ACC112 (cell line): Measurements from ENCODE around the gene TASP1.

Experiments
- H2AFZ ChIP-seq: fragments of 200-600 bp; sonication (generic); one replicate; pipeline ENCODE4 v1.6.0; 2017; ENCODE audit warnings: antibody characterized with exemption, low read length; ENCODE audit not compliant: unreplicated experiment
- H3K27ac ChIP-seq: fragments of 200-600 bp; sonication (generic); 2 replicates; pipeline ENCODE4 v1.5.1; 2014; ENCODE audit warnings: low read depth, mild to moderate bottlenecking, antibody characterized with exemption, low read length, moderate library complexity
- H3K27me3 ChIP-seq: fragments of 200-600 bp; sonication (generic); 2 replicates; pipeline ENCODE4 v1.6.1; 2014; ENCODE audit warnings: mild to moderate bottlenecking, antibody characterized with exemption, low read length, moderate library complexity, mixed read lengths; ENCODE audit not compliant: insufficient read depth
- H3K36me3 ChIP-seq: fragments of 200-600 bp; sonication (generic); 2 replicates; pipeline ENCODE4 v1.6.1; 2016; ENCODE audit warnings: mild to moderate bottlenecking, antibody characterized with exemption, low read length, moderate library complexity, mixed read lengths; ENCODE audit not compliant: insufficient read depth
- H3K4me1 ChIP-seq: fragments of 200-600 bp; sonication (generic); one replicate; pipeline ENCODE4 v1.6.1; 2016; ENCODE audit warnings: low read length, mixed read lengths; ENCODE audit not compliant: insufficient read depth, unreplicated experiment, control insufficient read depth
- H3K4me3 ChIP-seq: fragments of 200-600 bp; sonication (generic); 2 replicates; pipeline ENCODE4 v1.5.1; 2014; ENCODE audit warnings: mild to moderate bottlenecking, low read depth, low read length
- H3K79me2 ChIP-seq: fragments of 200-600 bp; sonication (generic); one replicate; pipeline ENCODE4 v1.6.0; 2016; ENCODE audit warnings: low read length; ENCODE audit not compliant: control insufficient read depth, unreplicated experiment, insufficient read depth

The TASP1 gene

DNA sequence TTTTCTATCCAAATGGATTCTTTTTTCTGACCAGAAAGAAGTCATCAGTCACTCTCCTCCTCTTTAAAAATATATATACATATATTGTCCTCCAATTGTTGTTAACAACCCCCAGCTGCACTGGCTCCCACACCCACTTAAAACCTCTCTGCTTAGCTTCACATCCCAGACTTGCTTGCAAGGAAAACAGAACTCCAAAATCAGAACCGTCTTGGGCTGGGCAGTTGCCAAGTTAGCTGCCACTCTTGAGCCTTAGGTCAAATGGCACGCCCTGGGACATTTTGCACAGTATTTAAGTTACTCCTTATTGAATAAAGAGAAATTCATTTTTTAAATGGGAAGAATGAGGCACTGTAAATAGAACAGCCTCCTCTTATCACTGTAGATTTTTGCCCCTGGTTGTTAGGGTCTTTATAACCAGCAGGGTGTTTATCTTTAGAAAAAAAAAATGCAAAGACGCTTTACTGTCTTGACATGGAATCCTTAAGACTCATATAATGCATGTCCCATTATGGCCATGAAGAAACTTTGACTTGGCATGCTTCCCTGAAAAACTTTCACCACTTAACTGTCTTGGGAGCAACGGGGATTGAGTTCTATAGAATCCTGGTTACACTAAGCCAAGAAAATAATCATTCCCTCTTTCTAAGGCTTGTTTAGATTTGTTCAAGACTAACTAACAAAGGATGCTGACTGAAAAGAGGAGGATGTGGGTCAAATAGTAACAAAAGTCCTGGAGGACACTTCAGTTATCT lies 213.2 kb downstream of the TASP1 start:
- H3K36me3 ChIP-seq, result no peaks in the 10 kb centered on the region
- H3K27me3 ChIP-seq, result no peaks in the 10 kb centered on the region
- H3K79me2 ChIP-seq, result no peaks in the 10 kb centered on the region
- H2AFZ ChIP-seq, result no peak overlapping the region
- H3K4me1 ChIP-seq, result no peaks in the 10 kb centered on the region
- H3K27ac ChIP-seq, result no peak overlapping the region
- H3K4me3 ChIP-seq, result no peak overlapping the region

DNA sequence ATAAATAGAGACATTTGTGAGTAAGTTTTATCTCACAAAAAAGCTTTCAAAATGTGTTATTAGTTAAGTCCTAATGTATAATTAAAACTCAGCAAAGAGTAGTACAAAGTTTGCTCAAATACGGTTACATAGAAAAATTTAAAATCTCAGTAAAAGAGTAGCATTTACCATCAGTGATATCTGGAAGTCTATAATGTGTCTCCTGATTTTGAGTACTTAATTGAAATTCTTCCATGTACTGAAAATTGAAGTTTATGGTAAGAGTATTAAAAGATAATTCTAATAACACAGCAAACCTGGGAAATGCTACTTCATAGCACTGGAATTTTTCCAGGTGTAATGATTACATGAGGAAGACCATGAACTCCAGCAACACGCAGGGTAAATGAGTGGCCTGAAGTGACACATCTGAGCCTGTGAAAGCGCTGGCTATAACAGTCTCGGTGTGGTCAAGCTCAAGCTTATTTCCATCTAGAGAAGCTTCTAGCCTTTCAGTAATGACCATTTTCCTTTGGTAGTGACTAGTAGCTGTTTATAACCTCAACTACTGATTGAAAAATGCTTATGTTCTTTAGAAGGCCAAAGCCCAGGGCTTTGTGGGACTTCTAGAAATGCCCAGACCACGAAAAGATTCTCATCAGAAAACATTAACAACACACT lies 214.4 kb downstream of the TASP1 start:
- Histone ChIP-seq H3K4me1 (no peaks in the 10 kb centered on the region), H3K4me3 (no peak overlapping the region), H3K27me3 (no peaks in the 10 kb centered on the region), H2AFZ (no peak overlapping the region), H3K27ac (no peak overlapping the region), H3K79me2 (no peaks in the 10 kb centered on the region), H3K36me3 (no peaks in the 10 kb centered on the region)

DNA sequence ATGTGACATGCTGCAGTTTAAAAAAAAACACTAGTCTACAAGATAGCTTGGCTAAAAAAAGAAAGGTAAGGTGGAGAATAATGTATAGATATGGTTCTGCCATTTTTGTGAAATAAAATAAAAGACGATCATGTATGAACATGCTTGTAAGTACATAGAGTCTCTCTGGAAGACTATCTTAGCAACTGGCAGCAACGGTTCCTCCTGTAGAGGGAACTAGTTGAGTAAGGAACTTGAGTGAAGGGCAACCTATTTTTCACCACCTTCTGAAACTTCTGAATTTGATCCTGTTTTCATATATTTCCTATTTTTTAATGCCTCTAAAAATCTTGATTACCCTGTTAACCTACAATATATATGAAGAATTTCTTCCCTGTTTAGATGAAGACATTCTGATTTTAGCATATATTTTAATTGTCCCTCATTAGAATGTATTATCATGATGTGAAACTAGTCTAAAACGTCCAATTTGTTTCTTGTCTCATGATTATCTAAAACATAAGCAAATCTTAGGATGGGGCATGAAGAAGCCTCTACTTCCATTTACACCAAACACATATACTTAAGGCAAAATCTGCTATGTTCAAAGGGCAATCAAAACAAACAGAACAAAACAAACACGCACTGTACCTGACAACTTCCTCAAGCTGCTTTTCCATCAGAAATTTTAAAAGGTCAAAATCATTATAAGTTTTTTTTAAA lies 215.1 kb downstream of the TASP1 start:
- Histone ChIP-seq H3K4me3 (no peak overlapping the region), H3K79me2 (no peaks in the 10 kb centered on the region), H2AFZ (no peak overlapping the region), H3K27ac (no peak overlapping the region), H3K27me3 (no peaks in the 10 kb centered on the region), H3K36me3 (no peaks in the 10 kb centered on the region), H3K4me1 (peaks cover 2% of the 10 kb centered on the region)

DNA sequence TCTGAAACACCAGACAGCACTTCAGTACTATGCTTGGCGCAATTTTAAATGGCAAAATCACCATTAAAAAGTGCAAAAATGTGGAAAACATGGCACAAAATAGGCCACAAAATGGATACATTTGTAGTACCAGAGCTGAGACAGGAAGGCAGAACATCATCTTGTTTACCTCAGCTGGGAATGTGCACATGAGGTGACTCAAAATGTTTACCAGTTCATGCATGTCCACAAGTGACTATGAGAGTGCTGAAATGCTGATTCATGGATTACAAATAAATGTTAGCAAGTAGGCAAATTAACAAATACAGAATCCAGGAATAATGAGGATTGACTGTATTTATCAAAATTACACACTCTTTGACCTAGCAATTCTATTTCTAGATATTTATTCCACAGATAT lies 216.1 kb downstream of the TASP1 start:
- H3K4me1 ChIP-seq, result peaks cover 4% of the 10 kb centered on the region
- no peaks in the 10 kb centered on the region for H3K36me3 ChIP-seq
- no peak overlapping the region for H2AFZ ChIP-seq
- no peak overlapping the region for H3K27ac ChIP-seq
- H3K27me3 ChIP-seq, result no peaks in the 10 kb centered on the region
- no peak overlapping the region for H3K4me3 ChIP-seq
- H3K79me2 ChIP-seq, result no peaks in the 10 kb centered on the region

DNA sequence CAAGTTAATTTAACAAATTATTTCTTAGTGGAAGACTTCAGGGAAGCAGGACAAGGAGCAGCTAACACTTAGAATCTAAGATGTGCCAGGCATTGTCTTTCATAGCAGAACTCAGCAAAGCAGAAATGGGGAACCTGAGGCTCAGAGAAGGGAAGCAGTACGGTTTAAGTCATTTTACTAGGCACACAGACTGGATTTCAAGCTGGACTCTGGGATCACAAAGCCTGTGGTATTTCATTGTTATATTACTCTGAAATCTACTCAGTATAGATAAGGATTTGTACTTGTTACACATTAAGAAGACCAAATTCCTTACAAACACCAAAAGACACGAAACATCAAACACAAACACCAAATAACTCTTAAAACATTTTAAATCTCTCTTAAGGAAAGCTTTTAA lies 218.1 kb downstream of the TASP1 start:
- no peaks in the 10 kb centered on the region for H3K36me3 ChIP-seq
- no peak overlapping the region for H2AFZ ChIP-seq
- no peak overlapping the region for H3K27ac ChIP-seq
- H3K4me1 ChIP-seq, result peaks cover 4% of the 10 kb centered on the region
- no peak overlapping the region for H3K4me3 ChIP-seq
- H3K79me2 ChIP-seq, result no peaks in the 10 kb centered on the region
- H3K27me3 ChIP-seq, result no peaks in the 10 kb centered on the region

DNA sequence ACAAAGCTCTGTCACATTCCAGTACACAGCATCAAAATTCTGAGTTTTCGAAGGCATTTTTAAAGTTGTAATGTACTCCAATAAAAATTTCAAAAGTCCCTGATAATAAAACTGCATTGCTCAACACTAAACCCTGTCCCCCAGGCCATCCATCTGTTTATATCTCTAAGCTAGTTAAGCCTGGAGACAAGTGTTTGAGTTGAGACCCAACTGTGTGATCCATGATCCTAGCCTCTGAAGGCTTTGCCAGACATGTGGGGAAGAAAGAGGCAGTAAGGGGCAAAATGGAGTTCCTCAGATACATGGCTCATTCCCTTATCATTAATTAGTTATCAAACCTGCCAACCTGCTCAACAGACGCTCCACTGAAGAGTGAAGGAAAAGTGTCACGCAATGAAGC lies 219.3 kb downstream of the TASP1 start:
- Histone ChIP-seq H3K4me3 (no peak overlapping the region), H3K27ac (no peak overlapping the region), H3K79me2 (no peaks in the 10 kb centered on the region), H3K36me3 (no peaks in the 10 kb centered on the region), H2AFZ (no peak overlapping the region), H3K27me3 (no peaks in the 10 kb centered on the region), H3K4me1 (peaks cover 4% of the 10 kb centered on the region)

DNA sequence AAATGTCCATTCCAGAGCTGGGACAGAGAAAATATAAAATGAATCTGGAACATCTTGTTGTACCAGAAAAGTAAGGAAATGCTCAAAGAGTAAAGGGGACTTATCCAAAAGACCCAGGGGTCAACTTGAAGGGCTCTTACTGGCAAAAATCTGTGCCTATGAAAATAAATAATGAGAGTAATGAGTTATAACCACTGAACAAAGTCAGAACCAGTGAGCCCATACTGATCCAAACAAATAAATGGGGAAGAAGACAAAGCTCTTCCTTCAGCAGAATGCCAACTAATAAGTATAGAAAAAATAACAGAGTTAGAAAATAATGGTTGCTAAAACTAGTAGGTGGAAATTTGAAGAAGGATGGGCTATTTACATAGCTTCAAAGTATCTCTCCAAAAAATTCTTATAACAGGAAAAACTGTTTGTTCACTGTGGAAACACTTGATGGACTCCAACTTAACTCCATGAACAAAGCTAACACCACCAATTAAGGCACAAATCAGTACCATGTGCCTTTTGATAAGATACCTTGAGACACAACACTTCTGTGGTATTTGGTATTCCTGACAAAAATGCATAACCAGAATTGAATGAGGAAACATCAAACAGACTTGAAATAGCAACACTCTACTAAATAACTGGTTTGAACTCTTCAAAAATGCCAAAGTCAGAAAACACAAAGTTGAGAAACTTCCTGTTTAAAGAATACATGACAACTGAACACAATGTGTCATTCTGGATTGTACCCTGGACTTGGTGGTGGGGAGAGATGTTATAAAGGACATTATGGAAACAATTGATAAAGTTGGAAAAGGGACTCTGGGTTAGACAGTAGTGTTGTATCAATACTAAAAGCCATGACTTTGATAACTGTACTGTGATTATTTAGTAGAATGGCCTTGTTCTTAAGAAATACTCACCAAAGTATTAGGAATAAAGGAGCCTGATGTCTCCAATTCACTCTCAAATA lies 220.2 kb downstream of the TASP1 start:
- H3K4me3 ChIP-seq, result no peak overlapping the region
- no peak overlapping the region for H3K27ac ChIP-seq
- no peak overlapping the region for H2AFZ ChIP-seq
- H3K36me3 ChIP-seq, result no peaks in the 10 kb centered on the region
- H3K79me2 ChIP-seq, result no peaks in the 10 kb centered on the region
- H3K4me1 ChIP-seq, result peaks cover 4% of the 10 kb centered on the region
- no peaks in the 10 kb centered on the region for H3K27me3 ChIP-seq

DNA sequence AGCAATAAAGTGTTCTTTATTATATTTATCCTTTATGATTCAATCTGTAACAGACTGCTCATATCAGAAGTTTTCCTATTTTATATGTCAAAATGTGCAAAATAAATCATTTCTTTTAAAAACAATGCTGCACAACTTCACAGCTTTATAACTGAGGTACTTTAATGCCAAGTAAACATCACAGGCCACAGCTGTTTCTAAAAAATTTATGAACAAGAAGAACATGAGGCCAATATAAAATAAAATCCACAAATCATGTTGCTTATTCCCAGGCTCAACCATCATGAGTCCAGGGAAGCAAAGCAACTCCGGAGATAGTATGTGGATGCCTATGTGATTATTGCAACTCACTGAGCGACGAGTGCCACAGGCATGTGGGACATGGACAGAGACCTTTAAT lies 222.2 kb downstream of the TASP1 start:
- no peak overlapping the region for H3K4me3 ChIP-seq
- no peaks in the 10 kb centered on the region for H3K79me2 ChIP-seq
- H3K27ac ChIP-seq, result no peak overlapping the region
- no peak overlapping the region for H2AFZ ChIP-seq
- no peaks in the 10 kb centered on the region for H3K36me3 ChIP-seq
- H3K27me3 ChIP-seq, result no peaks in the 10 kb centered on the region
- peaks cover 4% of the 10 kb centered on the region for H3K4me1 ChIP-seq

DNA sequence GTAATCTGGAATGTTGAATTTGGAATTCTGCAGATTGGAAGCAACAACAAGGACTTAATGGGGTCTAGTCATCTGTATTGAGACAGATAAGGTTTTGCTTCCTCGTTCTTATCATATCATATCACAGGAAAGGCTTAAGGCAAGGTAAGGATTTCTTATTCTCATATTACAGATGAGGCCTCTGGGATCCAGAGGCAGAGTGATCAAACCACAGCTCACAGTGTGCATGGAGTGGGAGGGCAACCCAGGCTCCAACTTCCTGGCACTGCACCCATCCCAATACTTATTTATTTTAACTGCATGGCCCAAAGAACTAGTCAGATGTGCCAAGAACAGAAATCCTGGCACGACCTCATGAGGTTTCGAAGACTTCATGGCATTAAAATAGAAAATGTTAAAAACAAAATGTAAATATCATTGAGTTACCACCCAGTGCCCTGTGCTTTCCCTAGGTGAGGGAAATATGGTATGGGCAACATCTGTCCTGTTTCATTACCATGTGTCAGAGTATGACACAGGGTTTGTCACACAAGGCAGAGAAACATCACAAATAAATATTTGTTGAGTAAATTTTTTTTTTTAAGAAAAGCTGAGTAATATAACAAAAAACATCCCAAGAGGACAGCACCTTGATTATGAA lies 225.8 kb downstream of the TASP1 start:
- Histone ChIP-seq H3K27me3 (no peaks in the 10 kb centered on the region), H3K79me2 (no peaks in the 10 kb centered on the region), H3K36me3 (no peaks in the 10 kb centered on the region), H3K27ac (no peak overlapping the region), H3K4me1 (no peaks in the 10 kb centered on the region), H2AFZ (no peak overlapping the region), H3K4me3 (no peak overlapping the region)

DNA sequence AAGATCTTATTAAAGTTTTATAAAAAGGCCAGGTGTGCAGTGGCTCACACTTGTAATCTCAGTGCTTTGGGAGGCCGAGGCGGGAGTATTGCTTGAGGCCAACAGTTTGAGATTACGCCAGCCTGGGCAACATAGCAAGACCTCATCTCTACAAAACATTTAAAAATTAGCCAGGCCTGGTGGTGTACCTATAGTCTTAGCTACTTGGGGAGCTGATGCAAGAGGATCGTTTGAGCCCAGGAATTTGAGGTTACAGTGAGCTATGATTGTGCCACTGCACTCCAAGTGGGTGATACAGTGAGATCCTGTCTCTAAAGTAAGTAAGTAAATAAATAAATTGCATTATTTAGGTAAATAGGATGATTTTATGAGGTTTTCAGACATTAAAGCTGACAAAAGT lies 234.4 kb downstream of the TASP1 start:
- no peaks in the 10 kb centered on the region for H3K79me2 ChIP-seq
- no peaks in the 10 kb centered on the region for H3K36me3 ChIP-seq
- no peak overlapping the region for H3K4me3 ChIP-seq
- H3K27me3 ChIP-seq, result no peaks in the 10 kb centered on the region
- H3K4me1 ChIP-seq, result peaks cover 7% of the 10 kb centered on the region
- H3K27ac ChIP-seq, result no peak overlapping the region
- no peak overlapping the region for H2AFZ ChIP-seq
